ENCODE results near the gene DDHD1.
"Not testable (repeated sequence)": the region's sequence is repeated elsewhere in the genome, so short reads cannot be mapped to it uniquely, and the experiment has no call there.

The DDHD1 gene

DNA sequence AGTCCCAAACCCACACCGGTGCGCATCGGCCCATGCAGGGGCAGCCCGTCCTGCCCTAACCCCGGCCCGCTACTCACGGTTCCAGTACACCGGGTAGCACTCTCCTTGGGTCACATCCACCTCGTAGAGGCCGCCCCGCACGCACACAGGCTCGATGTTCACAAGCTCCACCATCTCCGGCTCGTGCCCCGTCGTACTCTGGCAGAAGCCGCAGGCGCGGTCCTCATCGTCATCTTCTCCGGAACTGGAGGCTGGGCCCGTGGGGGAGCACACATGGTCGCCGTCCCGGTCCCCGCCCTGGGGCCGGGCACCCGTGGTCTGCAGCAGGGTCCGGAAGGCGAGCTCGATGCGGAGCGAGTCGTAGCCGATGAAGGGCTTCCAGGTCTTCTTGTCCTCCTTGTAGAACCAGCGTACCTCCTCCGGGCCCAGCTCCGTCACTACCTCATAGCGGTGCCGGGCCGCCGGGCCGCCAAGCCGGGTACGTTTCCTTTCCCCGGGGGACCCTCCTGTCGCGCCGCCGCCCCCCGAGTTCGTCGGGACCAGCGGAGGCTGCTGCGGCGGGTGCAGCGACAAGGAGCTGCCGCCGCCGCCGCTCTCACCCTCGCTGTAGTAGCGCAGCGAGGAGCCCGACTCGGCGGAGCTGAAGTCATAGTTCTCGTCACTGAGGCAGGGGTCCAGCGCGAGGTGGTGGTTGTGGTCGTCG, 788 bp downstream of the DDHD1 start:
- DNase-seq (ENCODE audit: low read depth, low spot score) = no peak

DNA sequence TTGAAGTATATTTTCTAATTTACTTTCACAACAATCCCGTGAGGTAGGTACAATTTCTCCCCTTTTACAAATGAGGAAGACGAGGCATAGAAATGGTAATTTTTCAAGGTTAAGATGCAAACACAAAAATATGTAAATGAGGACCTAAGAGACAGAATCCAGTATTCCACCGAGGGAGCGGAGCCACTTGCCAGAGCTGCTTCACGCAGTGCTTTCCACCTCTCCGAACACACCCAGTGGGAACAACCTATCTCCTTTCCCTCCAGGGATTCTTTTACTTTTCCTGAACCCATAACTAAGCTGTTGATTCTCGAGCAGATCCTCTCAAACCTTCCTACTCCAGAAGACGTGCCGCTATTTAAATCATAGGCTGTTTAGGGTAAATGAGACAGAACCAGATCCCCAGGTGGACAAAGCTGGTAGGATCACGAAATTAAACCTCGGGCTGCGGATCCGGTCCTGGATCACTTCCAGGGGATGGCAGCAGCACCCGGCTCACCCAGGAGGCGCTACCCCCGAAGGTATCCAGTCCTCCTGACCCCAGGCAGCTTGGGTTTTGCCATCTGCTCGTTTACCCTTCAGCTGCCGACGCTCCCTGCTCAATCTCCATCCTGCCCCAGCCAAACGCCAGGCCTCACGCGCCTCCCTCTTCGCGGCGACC, 1.5 kb downstream of the DDHD1 start:
- DNase-seq (ENCODE audit: low read depth, low spot score) = no peak

DNA sequence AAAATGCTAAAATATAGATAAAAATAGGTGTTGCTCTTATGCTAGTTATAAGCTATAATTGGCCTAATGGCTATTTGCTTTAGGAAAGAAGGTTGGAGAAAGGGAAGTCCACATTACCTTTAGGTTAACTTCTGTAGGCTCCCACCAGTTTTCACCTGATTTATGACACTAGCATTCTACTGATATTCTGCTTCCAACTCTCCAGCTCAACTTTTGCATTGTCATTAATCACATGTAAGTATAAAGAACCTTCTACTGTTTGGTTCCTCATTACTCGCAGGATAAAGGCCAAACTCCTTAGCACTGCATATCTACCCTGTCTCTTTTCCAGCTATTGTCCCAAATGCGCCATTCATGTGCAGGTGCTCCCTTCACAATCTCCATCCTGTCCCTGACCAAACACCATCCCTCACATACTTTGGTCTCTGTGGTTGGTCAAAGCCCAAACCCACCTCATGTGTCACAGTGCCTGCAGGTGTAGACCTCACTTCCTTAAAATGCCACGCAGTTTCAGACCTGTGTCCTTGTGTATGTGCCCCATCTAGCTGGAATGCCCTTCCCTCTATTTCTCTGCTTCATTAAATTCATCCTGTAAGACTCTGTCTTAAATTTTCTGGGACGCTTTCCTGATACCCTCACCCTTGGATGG, 3.3 kb downstream of the DDHD1 start:
- no peak for DNase-seq (ENCODE audit: low read depth, low spot score)

DNA sequence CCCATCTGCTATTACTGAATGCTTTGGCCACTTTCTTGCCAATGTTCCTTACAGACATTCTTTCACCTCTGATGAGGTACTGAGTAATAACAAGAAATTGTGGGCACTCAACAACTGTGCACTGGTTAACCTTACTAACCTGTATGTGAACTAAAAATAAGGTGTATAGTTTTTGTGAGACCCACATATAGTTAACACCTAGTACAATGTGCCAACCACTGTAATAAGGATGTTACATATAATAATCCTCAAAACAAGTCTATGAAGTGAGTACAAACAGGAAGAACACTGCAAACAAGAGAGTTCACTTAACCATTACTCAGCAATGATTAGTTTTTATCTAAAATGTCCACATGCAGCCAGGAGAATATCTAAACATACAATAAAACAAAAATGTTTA, 4.5 kb downstream of the DDHD1 start:
- no peak for DNase-seq (ENCODE audit: low read depth, low spot score)

DNA sequence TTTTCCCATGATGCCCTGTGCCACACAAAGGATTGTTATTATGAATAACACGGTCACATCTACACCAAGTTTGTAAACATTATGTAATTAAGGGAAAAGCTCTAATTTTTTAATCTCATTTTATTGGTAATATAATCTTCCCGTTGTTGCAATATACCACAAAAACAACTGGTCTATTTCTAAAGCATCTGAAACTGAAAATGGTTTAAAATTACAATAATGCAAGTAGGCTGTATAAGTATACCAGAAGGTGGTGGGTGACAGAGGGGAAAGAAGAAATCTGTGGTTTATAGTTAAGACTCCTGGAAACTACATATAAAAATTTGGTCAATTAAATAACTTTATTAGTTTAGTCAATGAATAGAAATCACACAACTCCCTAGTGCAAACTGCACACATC, 5.2 kb downstream of the DDHD1 start:
- no peak for DNase-seq (ENCODE audit: low read depth, low spot score)

DNA sequence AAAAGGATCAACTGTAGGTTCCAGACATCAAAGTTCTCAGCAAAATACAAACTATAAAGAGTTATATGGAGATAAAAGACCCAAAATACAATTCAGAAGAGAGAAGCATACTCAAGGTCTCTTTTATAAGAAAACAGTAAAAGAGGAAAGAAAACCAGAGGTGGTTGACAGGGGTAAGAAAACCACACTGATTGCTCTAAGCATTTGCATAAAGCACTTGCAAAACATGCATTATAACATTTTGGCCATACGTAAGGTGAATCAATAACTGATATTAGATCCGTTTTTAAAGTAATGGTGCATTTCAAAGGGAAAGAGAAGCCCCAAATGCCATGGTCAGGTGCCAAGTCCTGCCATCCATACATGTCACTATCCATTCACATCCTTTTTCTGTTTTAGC, 5.9 kb downstream of the DDHD1 start:
- DNase-seq (ENCODE audit: low read depth, low spot score) = no peak

DNA sequence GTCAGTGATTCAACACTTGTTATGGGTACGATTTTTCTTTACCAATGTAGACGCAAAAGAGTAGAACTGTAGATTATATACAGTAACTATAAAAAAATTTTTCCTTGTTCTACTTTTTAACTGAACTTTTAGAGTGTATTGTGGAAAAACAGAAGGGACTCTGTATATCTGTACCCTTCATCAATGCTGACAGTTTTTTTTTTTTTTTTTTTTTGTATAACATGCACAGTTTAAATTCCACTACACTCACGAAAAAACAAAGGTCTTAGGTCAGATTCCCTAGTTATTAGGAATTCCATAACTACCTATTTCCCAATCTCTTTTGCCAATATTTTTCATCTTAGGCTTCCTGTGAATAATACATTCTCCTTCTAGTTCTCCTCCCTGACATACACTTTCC, 6.4 kb downstream of the DDHD1 start:
- no peak for DNase-seq (ENCODE audit: low read depth, low spot score)

DNA sequence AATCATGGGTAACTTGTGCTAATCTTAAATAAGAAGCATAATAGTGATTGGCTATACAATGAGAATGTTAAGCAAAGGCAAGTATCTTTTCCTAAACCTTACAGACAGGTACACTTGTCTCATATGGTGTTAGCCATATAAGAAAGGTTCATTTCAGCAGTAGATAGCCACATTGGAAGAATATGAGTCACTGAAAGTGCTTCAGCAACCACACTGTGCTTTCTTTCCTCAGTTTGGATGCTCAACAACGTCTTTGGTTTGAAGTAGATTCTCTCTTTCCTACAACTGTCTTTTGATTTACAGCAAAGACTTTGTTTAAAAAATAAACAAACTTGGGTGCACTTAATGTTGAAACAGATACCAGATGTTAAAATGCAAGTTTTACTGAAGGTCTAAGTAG, 8.9 kb downstream of the DDHD1 start:
- DNase-seq (ENCODE audit: low read depth, low spot score) = no peak

DNA sequence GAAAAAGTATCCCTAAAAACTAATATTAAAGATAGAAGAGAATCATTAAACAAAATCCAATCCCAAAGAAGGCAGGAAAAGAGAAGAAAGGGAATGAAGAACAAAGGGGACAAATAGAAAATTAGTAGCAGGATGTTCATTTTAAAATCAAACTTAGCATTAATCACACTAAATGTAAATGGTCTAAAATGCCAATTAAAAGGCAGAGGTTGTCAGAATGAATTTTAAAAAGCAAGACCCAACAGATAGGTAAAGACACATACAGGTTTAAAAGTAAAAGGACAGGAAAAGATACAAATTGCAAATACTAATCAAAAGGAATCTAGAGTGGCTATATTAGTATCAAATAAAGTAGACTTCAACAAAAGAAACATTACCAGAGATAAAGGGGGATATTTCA, 12.5 kb downstream of the DDHD1 start:
- DNase-seq (ENCODE audit: low read depth, low spot score) = no peak

DNA sequence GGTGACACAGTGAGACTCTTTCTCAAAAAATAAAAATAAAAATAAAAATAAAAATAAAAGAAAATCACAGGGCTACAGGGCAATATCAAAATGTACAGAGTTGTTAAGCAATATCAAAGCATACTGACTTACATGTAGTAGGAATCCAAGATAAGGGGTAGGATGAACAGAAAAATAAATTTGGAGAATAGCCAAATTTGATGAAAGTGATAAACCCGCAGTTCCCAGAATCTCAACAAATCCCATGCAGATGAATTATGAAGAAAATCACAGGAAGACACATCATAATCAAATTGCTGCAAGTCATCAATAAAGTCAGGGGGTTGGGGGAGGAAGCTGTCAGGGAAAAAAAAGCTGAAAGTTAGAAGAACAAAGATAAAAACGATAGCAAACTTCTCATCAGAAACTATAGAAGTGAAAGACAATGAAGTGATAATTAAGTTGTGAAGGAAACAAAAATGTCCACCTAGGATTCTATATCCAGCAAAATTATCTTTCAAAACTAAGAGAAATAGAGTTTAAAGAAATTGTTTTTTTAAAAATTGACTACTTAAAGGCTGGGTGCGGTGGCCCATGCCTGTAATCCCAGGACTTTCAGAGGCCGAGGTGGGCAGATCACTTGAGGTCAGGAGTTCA, 15.4 kb downstream of the DDHD1 start:
- no peak for DNase-seq (ENCODE audit: low read depth, low spot score)

DNA sequence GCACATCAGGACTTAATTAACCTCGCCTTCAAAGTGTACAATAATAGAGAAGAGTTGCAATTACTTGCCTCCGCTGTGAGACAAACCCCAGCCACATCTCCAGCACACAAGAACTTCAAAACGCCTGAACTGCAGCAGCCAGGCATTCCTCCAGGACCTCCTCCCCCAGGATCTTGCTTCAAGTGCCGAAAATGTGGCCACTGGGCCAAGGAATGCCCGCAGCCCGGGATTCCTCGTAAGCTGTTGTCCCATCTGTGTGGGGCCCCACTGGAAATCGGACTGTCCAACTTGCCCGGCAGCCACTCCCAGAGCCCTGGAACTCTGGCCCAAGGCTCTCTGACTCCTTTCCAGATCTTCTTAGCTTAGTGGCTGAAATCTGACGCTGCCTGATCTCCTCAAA, 22.6 kb downstream of the DDHD1 start:
- DNase-seq (ENCODE audit: low read depth, low spot score) = not testable (repeated sequence)

DNA sequence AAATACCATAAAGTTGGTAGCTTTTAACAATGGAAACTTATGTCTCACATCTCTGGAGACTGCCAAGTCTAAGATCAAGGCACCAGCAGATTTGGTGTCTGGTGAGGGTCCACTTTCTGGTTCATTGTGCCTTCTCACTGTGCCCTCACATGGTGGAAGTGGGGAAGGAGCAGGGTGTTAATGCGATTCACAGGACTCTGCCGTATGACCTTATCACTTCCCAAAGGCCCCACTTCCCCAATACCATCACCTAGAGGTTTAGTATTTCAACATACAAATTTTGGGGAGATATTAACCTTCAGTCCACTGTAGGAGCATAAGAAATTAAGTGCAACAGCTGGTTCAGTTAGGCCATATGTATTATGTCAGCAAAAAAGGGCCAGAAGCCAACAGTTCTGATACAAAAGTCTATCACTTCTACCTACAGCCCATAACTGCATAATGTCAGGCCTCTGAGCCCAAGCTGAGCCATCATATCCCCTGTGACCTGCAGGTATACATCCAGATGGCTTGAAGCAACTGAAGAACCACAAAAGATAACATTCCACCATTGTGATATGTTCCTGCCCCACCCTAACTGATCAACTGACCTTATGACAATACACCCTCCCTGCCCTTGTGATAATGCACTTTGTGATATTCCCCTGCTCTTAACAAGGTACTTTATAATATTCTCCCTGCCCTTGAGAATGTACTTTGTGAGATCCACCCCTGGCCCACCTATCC, 24.7 kb downstream of the DDHD1 start:
- DNase-seq (ENCODE audit: low read depth, low spot score) = no peak

DNA sequence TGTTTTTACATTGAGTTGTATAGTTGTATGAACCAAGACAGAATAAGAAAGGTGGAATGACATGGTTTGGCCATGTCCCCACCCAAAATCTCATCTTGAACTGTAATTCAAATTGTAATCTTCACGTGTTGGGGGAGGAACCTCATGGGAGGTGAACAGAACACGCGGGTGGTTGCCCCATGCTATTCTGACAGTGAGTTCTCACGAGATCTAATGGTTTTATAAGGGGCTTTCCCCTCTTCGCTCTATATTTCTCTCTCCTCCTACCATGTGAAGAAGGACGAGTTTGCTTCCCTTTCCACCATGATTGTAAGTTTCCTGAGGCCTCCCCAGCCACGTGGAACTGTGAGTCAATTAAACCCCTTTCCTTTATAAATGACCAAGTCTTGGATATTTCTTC, 25.3 kb downstream of the DDHD1 start:
- DNase-seq (ENCODE audit: low read depth, low spot score) = no peak

DNA sequence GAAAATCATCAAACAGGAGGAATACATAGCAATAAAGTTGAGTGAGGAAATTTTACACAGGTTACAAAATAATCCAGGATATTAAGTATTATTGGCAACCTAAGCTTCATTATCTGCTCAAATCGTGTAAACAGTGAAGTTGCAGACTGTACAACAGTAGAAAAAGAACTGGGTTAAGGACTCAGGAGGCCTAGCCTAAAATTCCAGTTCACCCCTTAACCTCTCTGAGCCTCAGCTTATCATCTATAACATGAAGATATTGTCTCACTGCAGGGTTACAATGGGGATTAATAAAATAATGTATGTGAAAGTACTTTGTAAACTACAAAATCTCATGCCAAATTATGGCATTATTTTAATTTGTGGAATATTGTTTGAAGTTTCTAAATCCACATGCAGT, 26.0 kb downstream of the DDHD1 start:
- DNase-seq (ENCODE audit: low read depth, low spot score) = no peak

DNA sequence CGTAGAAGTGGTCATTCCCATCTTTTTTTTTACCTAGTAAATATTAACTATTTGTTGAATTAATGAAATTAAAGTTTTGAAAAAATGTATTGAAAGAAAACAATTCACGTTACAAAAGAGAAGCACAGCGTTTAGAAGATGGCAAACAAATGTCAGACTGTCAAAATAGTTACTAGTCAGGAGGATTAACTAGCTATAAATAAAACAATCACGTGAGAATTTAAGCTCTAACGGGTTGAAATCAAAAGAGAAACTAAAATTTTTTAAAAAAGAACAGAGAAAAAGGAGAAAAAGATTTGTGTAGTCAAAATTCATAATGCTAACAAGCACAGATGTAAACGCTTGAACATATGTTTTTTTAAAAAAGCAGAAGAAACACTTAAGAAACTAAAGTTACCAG, 26.4 kb downstream of the DDHD1 start:
- no peak for DNase-seq (ENCODE audit: low read depth, low spot score)

DNA sequence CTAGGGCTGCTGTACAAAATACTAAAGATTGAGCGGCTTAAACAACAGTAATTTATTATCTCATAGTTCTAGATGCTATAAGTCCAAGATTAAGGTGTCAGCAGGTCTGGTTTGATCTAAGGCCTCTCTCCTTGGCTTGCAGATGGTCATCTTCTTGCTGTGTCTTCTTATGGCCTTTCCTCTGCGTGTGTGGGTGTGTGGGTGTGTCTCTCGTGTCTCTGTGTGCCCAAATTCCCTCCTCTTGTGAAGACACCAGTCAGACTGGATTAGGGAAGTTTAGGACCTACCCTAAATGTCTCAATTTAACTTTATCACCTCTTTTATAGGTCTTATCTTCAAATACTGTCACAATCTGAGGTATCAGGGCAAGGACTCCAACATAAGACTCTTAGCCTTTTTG, 28.3 kb downstream of the DDHD1 start:
- DNase-seq (ENCODE audit: low read depth, low spot score) = no peak

DNA sequence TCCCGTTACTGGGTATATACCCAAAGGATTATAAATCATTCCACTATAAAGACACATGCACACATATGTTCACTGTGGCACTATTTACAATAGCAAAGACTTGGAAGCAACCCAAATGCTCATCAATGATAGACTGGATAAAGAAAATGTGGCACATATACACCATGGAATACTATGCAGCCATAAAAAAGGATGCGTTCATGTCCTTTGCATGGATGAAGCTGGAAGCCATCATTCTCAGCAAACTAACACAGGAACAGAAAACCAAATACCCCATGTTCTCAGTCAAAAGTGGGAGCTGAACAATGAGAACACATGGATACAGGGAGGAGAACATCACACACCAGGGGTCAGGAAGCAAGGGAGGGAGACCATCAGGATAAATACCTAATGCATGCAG, 31.7 kb downstream of the DDHD1 start:
- DNase-seq (ENCODE audit: low read depth, low spot score) = not testable (repeated sequence)

DNA sequence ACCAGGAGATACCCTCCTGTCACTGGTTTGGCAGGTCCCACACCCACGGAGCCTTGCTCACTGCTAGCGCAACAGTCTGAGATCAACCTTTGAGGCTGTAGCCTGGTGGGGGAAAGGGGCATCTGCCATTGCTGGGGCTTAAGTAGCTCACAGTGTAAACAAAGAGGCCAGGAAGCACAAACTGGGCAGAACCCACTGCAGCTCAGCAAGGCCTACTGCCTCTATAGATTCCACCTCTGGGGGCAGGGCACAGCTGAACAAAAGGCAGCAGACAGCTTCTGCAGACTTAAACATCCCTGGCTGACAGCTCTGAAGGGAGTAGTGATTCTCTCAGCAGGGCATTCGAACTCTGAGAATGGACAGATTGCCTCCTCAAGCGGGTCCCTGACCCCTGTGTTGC, 35.6 kb downstream of the DDHD1 start:
- not testable (repeated sequence) for DNase-seq (ENCODE audit: low read depth, low spot score)

DNA sequence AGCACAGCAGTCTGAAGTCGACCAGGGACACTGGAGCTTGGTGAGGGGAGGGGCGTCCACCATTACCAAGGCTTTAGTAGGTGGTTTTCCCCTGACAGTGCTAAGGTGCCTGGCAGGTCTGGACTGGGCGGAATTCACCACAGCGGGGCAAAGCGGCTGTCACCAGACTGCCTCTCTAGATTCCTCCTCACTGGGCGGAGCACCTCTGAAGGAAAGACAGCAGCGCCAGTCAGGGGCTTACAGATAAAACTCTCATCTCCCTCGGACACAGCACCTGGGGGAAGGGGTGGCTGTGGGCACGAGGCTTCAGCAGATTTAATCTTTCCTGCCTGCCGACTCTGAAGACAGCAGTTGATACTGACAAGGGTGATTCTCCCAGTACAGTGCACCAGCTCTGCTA, 39.1 kb downstream of the DDHD1 start:
- DNase-seq (ENCODE audit: low read depth, low spot score) = no peak

DNA sequence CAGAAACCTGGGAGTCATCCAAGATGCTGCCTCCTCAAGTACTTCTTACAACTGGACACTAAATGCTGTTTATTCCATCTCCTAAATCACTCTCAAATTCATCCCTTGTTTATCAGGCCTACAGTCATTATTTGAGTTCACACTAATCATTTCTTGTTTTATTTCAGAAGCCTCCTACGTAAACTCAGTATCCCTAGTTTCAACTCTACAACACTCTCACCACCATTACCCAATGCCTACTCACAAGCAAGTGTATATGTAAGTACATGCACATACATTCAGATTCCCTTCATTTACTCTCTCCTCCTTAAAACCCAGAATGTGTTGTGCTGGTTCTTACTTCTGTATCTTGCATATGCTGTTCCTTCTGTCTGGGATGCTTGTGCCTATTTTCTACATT, 43.0 kb downstream of the DDHD1 start:
- DNase-seq (ENCODE audit: low read depth, low spot score) = no peak

DNA sequence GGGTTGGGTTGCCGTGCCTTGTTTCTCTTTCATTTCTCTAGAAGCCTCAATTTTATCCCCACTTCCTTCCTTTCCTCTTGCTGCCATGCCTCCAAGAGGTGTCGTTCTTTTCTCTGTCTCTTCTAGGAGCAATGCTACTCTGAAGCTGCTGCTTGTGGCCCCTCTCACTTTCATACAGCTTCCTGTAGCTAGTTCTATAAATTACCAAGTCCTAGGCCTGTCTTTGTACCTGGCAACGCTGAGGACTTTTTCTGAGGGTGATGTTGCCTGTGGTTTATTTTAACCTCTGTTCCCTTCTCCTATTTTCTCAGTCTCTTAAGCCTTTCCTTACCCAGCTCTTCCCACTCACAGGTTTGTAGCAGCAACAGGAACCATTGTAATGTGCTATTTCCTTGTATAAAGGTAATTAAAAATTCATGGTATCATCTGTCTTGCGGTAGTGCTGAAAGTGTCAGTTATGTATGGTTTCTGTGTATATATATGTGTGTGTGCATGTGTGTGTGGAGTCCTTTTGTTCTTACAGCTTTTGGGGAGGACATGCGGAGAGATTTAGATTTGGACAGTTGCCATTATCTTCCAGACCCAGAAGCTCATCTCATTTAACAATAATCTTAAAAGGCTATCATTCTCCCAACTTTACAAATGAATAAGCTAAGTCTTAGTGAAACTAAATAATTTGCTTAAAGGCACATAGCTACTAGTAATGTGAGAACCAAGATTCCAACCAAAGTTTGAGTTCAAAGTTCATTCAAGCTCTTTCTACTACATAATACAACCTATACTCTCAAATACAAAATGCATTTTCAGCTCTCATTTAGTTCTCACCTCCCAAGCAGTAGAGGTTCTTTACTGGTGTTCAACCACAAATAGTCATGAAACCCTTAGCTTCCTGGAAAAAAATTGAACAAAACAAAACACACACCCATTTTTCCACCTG, 43.8 kb downstream of the DDHD1 start:
- DNase-seq (ENCODE audit: low read depth, low spot score) = no peak

Measured in brain pericyte (primary cell).